Chondrocyte (in vitro differentiated cells): ENCODE measurements around the gene GPATCH1. TPM values are rescaled to one million over a fixed set of nuclear protein-coding genes. Genes with fewer than 3 reads are reported as not detected.
"Not testable (repeated sequence)": the region's sequence is repeated elsewhere in the genome, so short reads cannot be mapped to it uniquely, and the experiment has no call there.

Source experiments
- DNase-seq: peaks from one replicate; pipeline ENCODE4 v3.0.0; 2021; ENCODE audit warnings: mixed read lengths, low spot score
- H3K27ac Mint-ChIP-seq: one replicate; pipeline ENCODE4 v1.8.0; 2021; ENCODE audit warnings: mild to moderate bottlenecking, moderate library complexity, mixed read lengths; ENCODE audit not compliant: unreplicated experiment
- H3K27me3 Mint-ChIP-seq: 2 replicates; pipeline ENCODE4 v1.8.0; 2021; ENCODE audit warnings: low read depth, mixed read lengths
- H3K36me3 Mint-ChIP-seq: 2 replicates; pipeline ENCODE4 v1.8.0; 2021; ENCODE audit warnings: low read depth, mixed read lengths
- H3K4me1 Mint-ChIP-seq: 2 replicates; pipeline ENCODE4 v1.8.0; 2021; ENCODE audit warnings: low read depth, mild to moderate bottlenecking, mixed read lengths
- H3K4me3 Mint-ChIP-seq: one replicate; pipeline ENCODE4 v1.8.0; 2021; ENCODE audit warnings: mild to moderate bottlenecking, moderate library complexity, mixed read lengths; ENCODE audit not compliant: unreplicated experiment
- H3K9me3 Mint-ChIP-seq: 2 replicates; pipeline ENCODE4 v1.8.0; 2021; ENCODE audit warnings: low read depth, mixed read lengths
- CTCF ChIP-seq: fragments of 200-600 bp; sonication (generic); IDR thresholded peaks from 2 replicates; pipeline ENCODE4 v1.5.0; 2021; ENCODE audit warnings: antibody characterized with exemption, mild to moderate bottlenecking, moderate library complexity
- total RNA-seq: library from RNA; stranded (reverse); gene quantifications from 3 replicates; pipeline ENCODE4 v1.2.1, GENCODE V29; 2021

Gene GPATCH1
- total RNA-seq, 1 donor from 2014 or later, result 7.1 TPM

- TF ChIP-seq CTCF, result no peak
- DNase-seq, result no peak
- Mint-ChIP-seq H3K4me1 (peaks cover 6% of the 10 kb centered on the region), H3K4me3 (no peak overlapping the region), H3K27ac (no peak overlapping the region), H3K27me3 (peaks cover 1% of the 10 kb centered on the region), H3K36me3 (peaks cover 2% of the 10 kb centered on the region), H3K9me3 (no peaks in the 10 kb centered on the region)
These were observed 78.2 kb downstream of the GPATCH1 start for GRCh38 chr19:33159149-33159548.

GRCh38 chr19:33159893-33160292, 78.9 kb downstream of the GPATCH1 start:
- Mint-ChIP-seq H3K9me3 (no peaks in the 10 kb centered on the region), H3K27ac (no peak overlapping the region), H3K4me1 (peaks cover 6% of the 10 kb centered on the region), H3K36me3 (no peaks in the 10 kb centered on the region), H3K4me3 (no peak overlapping the region), H3K27me3 (no peaks in the 10 kb centered on the region)
- TF ChIP-seq CTCF, result no peak
- DNase-seq, result no peak

GRCh38 chr19:33161201-33161600, 80.2 kb downstream of the GPATCH1 start:
- Mint-ChIP-seq H3K36me3 (no peaks in the 10 kb centered on the region), H3K4me1 (peaks cover 6% of the 10 kb centered on the region), H3K27me3 (no peaks in the 10 kb centered on the region), H3K4me3 (no peak overlapping the region), H3K9me3 (no peaks in the 10 kb centered on the region), H3K27ac (no peak overlapping the region)
- no peak for TF ChIP-seq CTCF
- DNase-seq, result no peak

GRCh38 chr19:33163481-33163880, 82.5 kb downstream of the GPATCH1 start:
- Mint-ChIP-seq H3K4me1 (peaks cover 6% of the 10 kb centered on the region), H3K27ac (no peak overlapping the region), H3K27me3 (no peaks in the 10 kb centered on the region), H3K9me3 (peaks cover 9% of the 10 kb centered on the region), H3K4me3 (no peak overlapping the region), H3K36me3 (no peaks in the 10 kb centered on the region)
- DNase-seq, result peak; percentile 17
- TF ChIP-seq CTCF, result no peak

GRCh38 chr19:33166037-33166436, 85.1 kb downstream of the GPATCH1 start:
- H3K4me3 Mint-ChIP-seq, H3K27me3 Mint-ChIP-seq, H3K36me3 Mint-ChIP-seq, H3K27ac Mint-ChIP-seq, H3K4me1 Mint-ChIP-seq: not testable (repeated sequence)
- peaks cover 18% of the 10 kb centered on the region for H3K9me3 Mint-ChIP-seq
- DNase-seq, result peak; percentile 9

- Mint-ChIP-seq H3K27ac (no peak overlapping the region), H3K4me3 (no peak overlapping the region), H3K36me3 (no peaks in the 10 kb centered on the region), H3K4me1 (peaks cover 9% of the 10 kb centered on the region), H3K27me3 (no peaks in the 10 kb centered on the region), H3K9me3 (peaks cover 18% of the 10 kb centered on the region)
- no peak for TF ChIP-seq CTCF
- no peak for DNase-seq
These were observed 86.5 kb downstream of the GPATCH1 start for GRCh38 chr19:33167438-33167837.
